ENCODE measurements around the gene TASP1. TPM values are rescaled to one million over a fixed set of nuclear protein-coding genes. Genes with fewer than 3 reads are reported as not detected.
"Not testable (repeated sequence)": the region's sequence is repeated elsewhere in the genome, so short reads cannot be mapped to it uniquely, and the experiment has no call there.

Gene TASP1
- total RNA-seq, 1 donor from 2014 or later, result 13.5 TPM

DNA sequence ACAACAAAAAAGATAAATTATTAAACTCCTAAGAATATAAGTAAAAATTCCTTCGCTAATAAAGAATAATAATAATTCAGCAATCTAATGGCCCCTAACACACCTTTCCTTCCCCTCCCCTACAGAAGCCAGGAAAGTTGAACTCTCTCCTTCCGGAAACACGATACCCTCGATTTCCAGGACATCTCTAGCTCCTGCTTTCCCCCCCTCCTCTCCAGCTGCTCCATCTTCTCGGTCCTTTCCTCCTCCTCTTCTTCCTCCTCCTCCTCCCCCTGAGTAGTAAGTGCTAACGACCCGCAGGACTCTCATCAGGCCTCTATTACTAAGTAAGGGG, 603 bp downstream of the TASP1 start:
- Mint-ChIP-seq H3K4me3 (ENCODE audit: unreplicated experiment) (peak overlapping the region; percentile 95), H3K9me3 (ENCODE audit: unreplicated experiment) (no peaks in the 10 kb centered on the region), H3K27ac (ENCODE audit: unreplicated experiment) (peak overlapping the region; percentile 12), H3K36me3 (ENCODE audit: unreplicated experiment) (no peaks in the 10 kb centered on the region), H3K4me1 (ENCODE audit: low read depth, unreplicated experiment) (no peaks in the 10 kb centered on the region), H3K27me3 (ENCODE audit: unreplicated experiment) (no peaks in the 10 kb centered on the region)
- no peak for DNase-seq
- TF ChIP-seq, protein P1, sequence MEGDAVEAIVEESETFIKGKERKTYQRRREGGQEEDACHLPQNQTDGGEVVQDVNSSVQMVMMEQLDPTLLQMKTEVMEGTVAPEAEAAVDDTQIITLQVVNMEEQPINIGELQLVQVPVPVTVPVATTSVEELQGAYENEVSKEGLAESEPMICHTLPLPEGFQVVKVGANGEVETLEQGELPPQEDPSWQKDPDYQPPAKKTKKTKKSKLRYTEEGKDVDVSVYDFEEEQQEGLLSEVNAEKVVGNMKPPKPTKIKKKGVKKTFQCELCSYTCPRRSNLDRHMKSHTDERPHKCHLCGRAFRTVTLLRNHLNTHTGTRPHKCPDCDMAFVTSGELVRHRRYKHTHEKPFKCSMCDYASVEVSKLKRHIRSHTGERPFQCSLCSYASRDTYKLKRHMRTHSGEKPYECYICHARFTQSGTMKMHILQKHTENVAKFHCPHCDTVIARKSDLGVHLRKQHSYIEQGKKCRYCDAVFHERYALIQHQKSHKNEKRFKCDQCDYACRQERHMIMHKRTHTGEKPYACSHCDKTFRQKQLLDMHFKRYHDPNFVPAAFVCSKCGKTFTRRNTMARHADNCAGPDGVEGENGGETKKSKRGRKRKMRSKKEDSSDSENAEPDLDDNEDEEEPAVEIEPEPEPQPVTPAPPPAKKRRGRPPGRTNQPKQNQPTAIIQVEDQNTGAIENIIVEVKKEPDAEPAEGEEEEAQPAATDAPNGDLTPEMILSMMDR (IDR thresholded peaks at IDR 0.05; ENCODE audit: partially characterized antibody, unreplicated experiment), result no peak

DNA sequence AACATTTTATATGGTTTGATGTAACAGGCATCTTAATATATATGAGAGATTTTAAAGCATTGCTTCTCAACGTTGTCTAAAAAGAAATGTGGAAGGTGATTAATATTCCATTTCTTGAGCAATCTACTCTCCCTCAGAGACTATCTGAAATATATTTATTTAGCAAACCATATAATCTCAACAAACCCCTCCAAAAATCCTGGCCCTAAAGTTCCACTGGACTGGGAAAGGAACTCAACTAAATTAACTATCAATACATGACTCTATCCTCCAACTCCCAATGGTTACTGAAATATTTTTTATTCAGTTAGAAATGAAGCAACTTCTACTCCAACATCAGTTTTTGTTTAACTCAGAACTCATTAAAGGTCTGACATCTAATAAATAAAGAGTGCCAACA, 6.3 kb downstream of the TASP1 start:
- no peaks in the 10 kb centered on the region for H3K27me3 Mint-ChIP-seq (ENCODE audit: unreplicated experiment)
- no peak for DNase-seq
- H3K9me3 Mint-ChIP-seq (ENCODE audit: unreplicated experiment), result no peaks in the 10 kb centered on the region
- H3K27ac Mint-ChIP-seq (ENCODE audit: unreplicated experiment), result no peak overlapping the region
- H3K4me1 Mint-ChIP-seq (ENCODE audit: low read depth, unreplicated experiment), result no peaks in the 10 kb centered on the region
- no peak overlapping the region for H3K4me3 Mint-ChIP-seq (ENCODE audit: unreplicated experiment)
- TF ChIP-seq, protein P1 (IDR thresholded peaks at IDR 0.05; ENCODE audit: partially characterized antibody, unreplicated experiment), result no peak
- no peaks in the 10 kb centered on the region for H3K36me3 Mint-ChIP-seq (ENCODE audit: unreplicated experiment)

DNA sequence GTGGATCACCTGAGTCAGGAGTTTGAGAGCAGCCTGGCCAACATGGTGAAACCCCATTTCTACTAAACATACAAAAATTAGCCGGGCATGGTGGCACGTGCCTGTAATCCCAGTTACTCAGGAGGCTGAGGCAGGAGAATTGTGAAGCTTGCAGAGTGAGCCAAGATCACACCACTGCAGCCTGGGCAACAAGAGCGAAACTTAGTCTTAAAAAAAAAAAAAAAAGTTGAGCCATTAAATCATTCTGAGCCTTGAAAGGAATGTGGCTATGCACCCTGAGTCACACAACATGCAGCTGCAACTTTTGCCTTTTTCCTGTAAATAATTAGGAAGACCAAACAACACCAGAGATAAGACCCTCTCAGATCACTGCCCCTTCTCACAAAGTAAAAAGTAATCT, 11.2 kb downstream of the TASP1 start:
- not testable (repeated sequence) for H3K4me1 Mint-ChIP-seq (ENCODE audit: low read depth, unreplicated experiment); H3K4me3 Mint-ChIP-seq (ENCODE audit: unreplicated experiment); H3K27me3 Mint-ChIP-seq (ENCODE audit: unreplicated experiment); H3K27ac Mint-ChIP-seq (ENCODE audit: unreplicated experiment); H3K36me3 Mint-ChIP-seq (ENCODE audit: unreplicated experiment); H3K9me3 Mint-ChIP-seq (ENCODE audit: unreplicated experiment); DNase-seq

DNA sequence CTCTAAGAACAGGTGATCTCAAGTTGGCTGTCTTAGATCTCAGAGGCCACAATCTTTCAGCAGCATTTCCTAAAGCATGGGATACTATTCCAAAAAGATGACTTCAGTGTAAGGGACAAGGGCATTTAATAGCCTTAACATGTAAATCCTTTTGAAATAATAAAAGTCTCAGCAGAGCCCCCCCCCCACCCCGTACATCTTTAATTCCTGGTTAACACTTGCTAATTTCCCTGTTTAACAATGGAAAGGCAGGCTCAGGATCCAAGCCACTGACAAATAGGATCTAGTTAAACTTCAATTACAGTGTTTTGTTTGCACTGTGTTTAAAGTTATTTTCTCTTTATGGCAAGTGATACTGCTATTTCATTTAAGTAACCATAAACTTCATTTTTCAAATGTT, 12.0 kb downstream of the TASP1 start:
- no peak overlapping the region for H3K27ac Mint-ChIP-seq (ENCODE audit: unreplicated experiment)
- H3K4me1 Mint-ChIP-seq (ENCODE audit: low read depth, unreplicated experiment), result peaks cover 7% of the 10 kb centered on the region
- no peaks in the 10 kb centered on the region for H3K36me3 Mint-ChIP-seq (ENCODE audit: unreplicated experiment)
- TF ChIP-seq, protein P1 (IDR thresholded peaks at IDR 0.05; ENCODE audit: partially characterized antibody, unreplicated experiment), result no peak
- DNase-seq, result no peak
- no peaks in the 10 kb centered on the region for H3K9me3 Mint-ChIP-seq (ENCODE audit: unreplicated experiment)
- no peak overlapping the region for H3K4me3 Mint-ChIP-seq (ENCODE audit: unreplicated experiment)
- H3K27me3 Mint-ChIP-seq (ENCODE audit: unreplicated experiment), result peaks cover 2% of the 10 kb centered on the region

DNA sequence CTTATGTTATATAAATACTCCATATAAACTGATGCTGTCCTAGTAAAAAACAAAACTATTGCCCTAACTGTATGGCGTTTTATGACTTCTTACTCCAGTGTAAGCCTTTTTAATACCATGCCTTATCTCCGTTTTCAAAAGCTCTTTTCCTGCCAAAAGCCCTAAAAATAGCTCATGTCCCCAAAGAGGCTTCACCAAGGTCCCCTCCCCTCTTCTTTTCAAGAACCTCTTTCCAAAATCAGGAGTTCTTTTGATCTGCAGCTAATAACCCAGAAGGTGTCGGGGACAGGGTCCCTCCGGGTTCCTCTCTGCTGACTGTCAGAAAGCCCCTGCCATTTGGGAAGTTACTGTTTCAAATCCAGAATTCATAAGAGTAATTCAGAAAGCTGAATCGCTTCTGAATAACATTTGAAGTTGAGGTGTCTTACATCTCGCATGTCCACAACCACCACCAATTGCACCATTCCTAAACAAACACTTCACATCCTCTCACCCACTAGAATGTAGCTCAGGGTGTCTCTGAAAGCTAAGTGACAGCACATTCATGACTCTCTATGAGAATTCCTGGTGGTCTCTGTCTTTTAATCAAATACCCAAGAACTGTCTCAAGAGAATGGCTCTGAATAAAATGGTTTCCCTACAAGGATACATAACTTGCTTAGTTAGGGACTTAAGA, 13.3 kb downstream of the TASP1 start:
- DNase-seq, result no peak
- TF ChIP-seq, protein P1 (IDR thresholded peaks at IDR 0.05; ENCODE audit: partially characterized antibody, unreplicated experiment), result no peak
- H3K27me3 Mint-ChIP-seq (ENCODE audit: unreplicated experiment), result peaks cover 2% of the 10 kb centered on the region
- H3K9me3 Mint-ChIP-seq (ENCODE audit: unreplicated experiment), result no peaks in the 10 kb centered on the region
- no peaks in the 10 kb centered on the region for H3K36me3 Mint-ChIP-seq (ENCODE audit: unreplicated experiment)
- H3K4me3 Mint-ChIP-seq (ENCODE audit: unreplicated experiment), result no peak overlapping the region
- no peak overlapping the region for H3K27ac Mint-ChIP-seq (ENCODE audit: unreplicated experiment)
- peaks cover 7% of the 10 kb centered on the region for H3K4me1 Mint-ChIP-seq (ENCODE audit: low read depth, unreplicated experiment)

DNA sequence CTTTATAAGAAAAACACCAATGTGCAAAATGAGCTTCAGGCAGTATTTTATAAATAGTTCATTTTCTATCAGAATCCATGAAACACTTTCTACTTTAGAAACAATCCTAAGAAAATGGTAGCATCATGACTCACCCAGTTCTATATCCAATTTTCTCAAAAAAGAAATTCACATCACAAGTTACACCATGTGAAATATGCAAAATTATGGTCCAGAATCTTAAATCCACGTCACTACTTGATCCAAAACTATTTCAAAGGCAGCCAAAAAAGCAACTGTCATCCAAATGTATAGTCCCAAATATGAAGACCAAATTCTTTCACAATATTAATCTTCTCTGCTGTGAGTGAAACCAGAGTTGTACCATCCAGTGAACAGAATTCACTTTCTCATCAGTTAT, 19.3 kb downstream of the TASP1 start:
- H3K36me3 Mint-ChIP-seq (ENCODE audit: unreplicated experiment); DNase-seq; H3K27me3 Mint-ChIP-seq (ENCODE audit: unreplicated experiment); H3K27ac Mint-ChIP-seq (ENCODE audit: unreplicated experiment); H3K9me3 Mint-ChIP-seq (ENCODE audit: unreplicated experiment); H3K4me3 Mint-ChIP-seq (ENCODE audit: unreplicated experiment): not testable (repeated sequence)
- peaks cover 21% of the 10 kb centered on the region for H3K4me1 Mint-ChIP-seq (ENCODE audit: low read depth, unreplicated experiment)

DNA sequence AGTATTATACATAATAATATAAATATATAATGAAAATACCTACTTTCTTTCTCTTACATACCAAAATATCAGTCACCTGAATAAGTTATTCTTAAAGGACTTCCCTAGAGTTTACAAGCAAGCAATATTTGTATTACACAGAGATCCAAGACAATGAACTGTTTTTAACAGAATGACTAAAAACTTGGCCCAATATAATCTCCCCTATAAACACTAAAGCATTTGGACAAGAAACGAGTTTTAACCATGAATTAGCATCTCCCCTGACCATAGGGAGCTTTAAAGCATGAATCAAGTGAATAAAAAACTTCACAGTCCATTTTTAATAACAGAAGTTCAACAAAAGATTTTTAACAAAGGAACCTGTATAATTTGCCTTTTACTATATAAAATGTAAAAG, 20.3 kb downstream of the TASP1 start:
- Mint-ChIP-seq H3K4me1 (ENCODE audit: low read depth, unreplicated experiment) (peaks cover 21% of the 10 kb centered on the region), H3K27ac (ENCODE audit: unreplicated experiment) (peak overlapping the region; percentile 48)
- not testable (repeated sequence) for H3K36me3 Mint-ChIP-seq (ENCODE audit: unreplicated experiment); H3K9me3 Mint-ChIP-seq (ENCODE audit: unreplicated experiment); H3K4me3 Mint-ChIP-seq (ENCODE audit: unreplicated experiment); DNase-seq; H3K27me3 Mint-ChIP-seq (ENCODE audit: unreplicated experiment)

DNA sequence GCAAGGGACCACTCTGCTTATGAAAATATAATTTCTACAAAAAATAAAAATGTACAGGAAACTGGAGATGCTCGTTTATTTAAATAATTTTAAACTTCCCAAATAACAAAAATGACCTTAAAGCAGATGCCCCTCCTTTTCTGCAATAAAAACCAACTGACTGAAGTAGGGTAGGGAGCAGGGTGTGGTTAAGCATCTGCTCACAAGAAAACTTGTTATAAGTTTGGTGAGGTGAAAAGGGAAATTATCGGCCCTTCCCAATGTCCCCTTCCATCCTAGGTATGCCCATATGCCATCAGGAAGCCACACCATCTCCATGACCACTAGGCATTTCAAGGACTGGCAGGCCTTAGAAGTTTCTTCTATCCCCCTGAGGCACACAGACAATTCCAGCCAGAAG, 21.1 kb downstream of the TASP1 start:
- peak overlapping the region; percentile 99 for H3K27ac Mint-ChIP-seq (ENCODE audit: unreplicated experiment)
- H3K36me3 Mint-ChIP-seq (ENCODE audit: unreplicated experiment); DNase-seq; H3K9me3 Mint-ChIP-seq (ENCODE audit: unreplicated experiment); H3K27me3 Mint-ChIP-seq (ENCODE audit: unreplicated experiment): not testable (repeated sequence)
- H3K4me1 Mint-ChIP-seq (ENCODE audit: low read depth, unreplicated experiment), result peaks cover 21% of the 10 kb centered on the region
- H3K4me3 Mint-ChIP-seq (ENCODE audit: unreplicated experiment), result peak overlapping the region; percentile 80

DNA sequence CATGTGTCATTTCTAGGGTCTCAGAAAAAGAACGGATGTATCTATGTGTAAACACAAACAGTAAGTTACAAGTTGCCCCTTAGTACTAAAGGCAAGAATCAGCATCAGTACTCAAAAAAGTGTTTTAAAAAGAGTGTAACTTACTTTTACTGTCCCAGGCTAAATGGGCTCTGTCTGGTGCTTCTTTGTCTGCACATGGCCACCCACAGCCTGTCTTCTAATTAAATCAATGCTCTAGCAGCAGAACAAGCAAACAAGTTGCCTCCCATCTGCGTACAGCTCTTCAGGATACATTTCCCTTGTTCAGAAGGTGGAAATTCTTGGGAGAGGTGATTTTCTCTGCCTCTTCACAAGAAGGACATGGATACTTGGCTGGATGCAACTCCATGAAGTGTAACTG, 22.0 kb downstream of the TASP1 start:
- not testable (repeated sequence) for H3K27me3 Mint-ChIP-seq (ENCODE audit: unreplicated experiment); H3K9me3 Mint-ChIP-seq (ENCODE audit: unreplicated experiment); H3K36me3 Mint-ChIP-seq (ENCODE audit: unreplicated experiment); DNase-seq
- Mint-ChIP-seq H3K27ac (ENCODE audit: unreplicated experiment) (peak overlapping the region; percentile 99), H3K4me1 (ENCODE audit: low read depth, unreplicated experiment) (peaks cover 23% of the 10 kb centered on the region), H3K4me3 (ENCODE audit: unreplicated experiment) (peak overlapping the region; percentile 80)
